DND-41 (cell line): Measurements from ENCODE around the gene METTL15.

ENCODE experiments used
- ATAC-seq: fragments of 200-7000 bp; cut with Tn5 transposase; 3 replicates; pipeline ENCODE4 v1.9.1; 2021; ENCODE audit warnings: low read depth; ENCODE audit not compliant: insufficient read depth
- DNase-seq: peaks from one replicate; pipeline ENCODE4 v3.0.0-alpha.2; 2020
- H2AFZ ChIP-seq: 2 replicates; pipeline ENCODE4 v1.6.0; 2012; ENCODE audit warnings: low read depth, low read length
- H3K27ac ChIP-seq: 2 replicates; pipeline ENCODE4 v1.5.1; 2012; ENCODE audit warnings: low read length, inconsistent platforms
- H3K27me3 ChIP-seq: fragments of 200-600 bp; sonication (generic); 2 replicates; pipeline ENCODE4 v1.6.0; 2012; ENCODE audit warnings: low read length, mild to moderate bottlenecking, inconsistent platforms; ENCODE audit not compliant: insufficient read depth, poor library complexity
- H3K36me3 ChIP-seq: 2 replicates; pipeline ENCODE4 v1.5.1; 2012; ENCODE audit warnings: low read length, inconsistent platforms; ENCODE audit not compliant: insufficient read depth
- H3K4me1 ChIP-seq: 2 replicates; pipeline ENCODE4 v1.5.1; 2012; ENCODE audit warnings: mild to moderate bottlenecking, low read length; ENCODE audit not compliant: insufficient read depth
- H3K4me2 ChIP-seq: 2 replicates; pipeline ENCODE4 v1.6.0; 2012; ENCODE audit warnings: mild to moderate bottlenecking, moderate library complexity, low read length, inconsistent platforms; ENCODE audit not compliant: insufficient read depth
- H3K4me3 ChIP-seq, 2 experiments: fragments of 200-600 bp in 1 of 2; shearing (Covaris generic) in 1 of 2; 2 replicates each; pipeline ENCODE4 v1.5.1; 2012 to 2016; ENCODE audit warnings: inconsistent platforms in 2 of 2, low read length in 2 of 2, mild to moderate bottlenecking in 2 of 2, low read depth in 1 of 2, moderate library complexity in 1 of 2
- H3K79me2 ChIP-seq: 2 replicates; pipeline ENCODE4 v1.6.0; 2012; ENCODE audit warnings: low read length, inconsistent platforms; ENCODE audit not compliant: insufficient read depth
- H3K9ac ChIP-seq: 2 replicates; pipeline ENCODE4 v1.6.0; 2012; ENCODE audit warnings: low read depth, mild to moderate bottlenecking, inconsistent platforms, low read length, moderate library complexity
- H3K9me3 ChIP-seq: 2 replicates; pipeline ENCODE4 v1.5.1; 2012; ENCODE audit warnings: low read length, moderate library complexity, mild to moderate bottlenecking, inconsistent platforms; ENCODE audit not compliant: insufficient read depth, severe bottlenecking
- H4K20me1 ChIP-seq: 2 replicates; pipeline ENCODE4 v1.6.0; 2012; ENCODE audit warnings: low read length; ENCODE audit not compliant: insufficient read depth
- EZH2 ChIP-seq: IDR thresholded peaks from 3 replicates; pipeline ENCODE4 v1.6.1; 2012; ENCODE audit warnings: borderline replicate concordance, low read depth, mild to moderate bottlenecking, moderate library complexity, low read length, inconsistent platforms; ENCODE audit not compliant: severe bottlenecking
- TF ChIP-seq, protein P1 (sequence below): IDR thresholded peaks from 2 replicates; pipeline ENCODE4 v1.5.1; 2012; ENCODE audit warnings: borderline replicate concordance, low read length, moderate library complexity, mild to moderate bottlenecking; ENCODE audit not compliant: poor library complexity, severe bottlenecking; ENCODE audit errors: extremely low read depth

Gene METTL15

DNA sequence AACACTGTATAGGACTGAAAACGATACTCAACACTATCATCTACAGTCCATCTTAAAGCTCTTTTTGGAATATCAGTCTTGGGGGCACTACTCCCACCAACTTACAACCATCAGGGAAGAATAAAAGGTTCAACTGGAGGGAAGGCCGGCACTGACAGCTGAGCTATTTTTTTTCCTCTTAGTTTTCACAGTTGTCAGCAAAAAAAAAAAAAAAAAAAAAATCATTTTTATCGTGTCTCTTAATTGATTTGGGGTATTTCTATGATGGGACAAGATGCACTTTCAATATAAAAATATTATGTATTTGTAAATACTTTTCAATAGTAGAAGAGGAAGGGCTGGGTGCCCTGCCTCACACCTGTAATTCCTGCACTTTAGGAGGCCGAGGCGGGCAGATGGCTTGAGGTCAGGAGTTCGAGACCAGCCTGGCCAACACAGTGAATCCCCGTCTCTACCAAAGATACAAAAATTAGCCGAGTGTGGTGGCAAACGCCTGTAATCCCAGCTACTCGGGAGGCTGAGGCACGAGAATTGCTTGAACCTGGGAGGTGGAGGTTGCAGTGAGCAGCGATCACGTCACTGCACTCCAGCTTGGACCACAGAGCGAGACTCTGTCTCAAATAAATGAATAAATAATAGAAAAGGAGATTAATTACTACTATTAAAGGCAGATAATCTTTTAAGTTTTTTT is 1.7 kb upstream of the METTL15 start:
- Histone ChIP-seq H3K4me3 (peak overlapping the region; percentile 78 to 87; a peak in 3 of 4 replicates), H3K79me2 (peaks cover 98% of the 10 kb centered on the region), H2AFZ (no peak overlapping the region), H3K27ac (peak overlapping the region; percentile 93), H3K9me3 (no peaks in the 10 kb centered on the region), H4K20me1 (no peaks in the 10 kb centered on the region; the same call in 1 of the 2 replicates), H3K4me1 (peaks cover 54% of the 10 kb centered on the region), H3K4me2 (peak overlapping the region; percentile 76), H3K27me3 (no peaks in the 10 kb centered on the region), H3K9ac (peak overlapping the region; percentile 65), H3K36me3 (0 out of 2 replicates have a peak, but pooled peaks cover 3% of the 10 kb centered on the region)
- ATAC-seq, result no peak
- no peak for TF ChIP-seq EZH2
- TF ChIP-seq, protein P1, sequence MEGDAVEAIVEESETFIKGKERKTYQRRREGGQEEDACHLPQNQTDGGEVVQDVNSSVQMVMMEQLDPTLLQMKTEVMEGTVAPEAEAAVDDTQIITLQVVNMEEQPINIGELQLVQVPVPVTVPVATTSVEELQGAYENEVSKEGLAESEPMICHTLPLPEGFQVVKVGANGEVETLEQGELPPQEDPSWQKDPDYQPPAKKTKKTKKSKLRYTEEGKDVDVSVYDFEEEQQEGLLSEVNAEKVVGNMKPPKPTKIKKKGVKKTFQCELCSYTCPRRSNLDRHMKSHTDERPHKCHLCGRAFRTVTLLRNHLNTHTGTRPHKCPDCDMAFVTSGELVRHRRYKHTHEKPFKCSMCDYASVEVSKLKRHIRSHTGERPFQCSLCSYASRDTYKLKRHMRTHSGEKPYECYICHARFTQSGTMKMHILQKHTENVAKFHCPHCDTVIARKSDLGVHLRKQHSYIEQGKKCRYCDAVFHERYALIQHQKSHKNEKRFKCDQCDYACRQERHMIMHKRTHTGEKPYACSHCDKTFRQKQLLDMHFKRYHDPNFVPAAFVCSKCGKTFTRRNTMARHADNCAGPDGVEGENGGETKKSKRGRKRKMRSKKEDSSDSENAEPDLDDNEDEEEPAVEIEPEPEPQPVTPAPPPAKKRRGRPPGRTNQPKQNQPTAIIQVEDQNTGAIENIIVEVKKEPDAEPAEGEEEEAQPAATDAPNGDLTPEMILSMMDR, result no peak
- no peak for DNase-seq

DNA sequence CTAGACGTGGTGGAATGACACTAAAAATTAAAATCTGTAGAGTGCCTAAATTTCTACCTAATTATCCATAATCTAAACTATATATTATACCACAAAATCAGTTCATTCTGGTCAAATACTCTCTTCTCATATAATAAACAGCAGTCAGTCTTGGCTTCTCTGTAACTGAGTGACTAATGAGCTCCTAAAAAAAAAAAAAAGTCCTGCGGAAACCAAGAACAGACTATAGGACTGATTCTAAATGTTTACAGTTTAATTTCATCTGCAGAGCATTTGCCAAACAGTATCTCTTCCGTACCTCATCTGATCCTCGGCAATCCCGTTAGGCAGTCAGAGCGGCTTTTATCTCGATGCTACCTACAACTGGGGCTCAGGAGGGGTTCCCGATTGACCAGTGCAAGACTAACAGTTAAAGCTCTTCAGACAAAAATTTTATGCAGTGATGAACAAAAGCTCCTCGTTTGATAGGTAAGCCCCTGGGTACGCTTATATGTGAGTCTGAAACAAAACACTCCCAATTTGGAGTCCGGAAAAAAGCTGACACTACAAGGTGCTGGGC is 918 bp upstream of the METTL15 start:
- peak overlapping the region; percentile 93 for H3K27ac ChIP-seq
- ATAC-seq, result peak; percentile 9; the same call in 2 of the 3 replicates
- peak overlapping the region; percentile 65 for H3K9ac ChIP-seq
- H3K4me3 ChIP-seq, result peak overlapping the region; percentile 78 to 87
- DNase-seq, result peak; percentile 23
- H3K9me3 ChIP-seq, result no peaks in the 10 kb centered on the region
- TF ChIP-seq, protein P1, result no peak
- no peak for TF ChIP-seq EZH2
- peak overlapping the region; percentile 88 for H2AFZ ChIP-seq
- H4K20me1 ChIP-seq, result no peaks in the 10 kb centered on the region; the same call in 1 of the 2 replicates
- 0 out of 2 replicates have a peak, but pooled peaks cover 3% of the 10 kb centered on the region for H3K36me3 ChIP-seq
- H3K79me2 ChIP-seq, result peaks cover 98% of the 10 kb centered on the region
- H3K4me1 ChIP-seq, result peaks cover 62% of the 10 kb centered on the region
- no peaks in the 10 kb centered on the region for H3K27me3 ChIP-seq
- peak overlapping the region; percentile 76 for H3K4me2 ChIP-seq

DNA sequence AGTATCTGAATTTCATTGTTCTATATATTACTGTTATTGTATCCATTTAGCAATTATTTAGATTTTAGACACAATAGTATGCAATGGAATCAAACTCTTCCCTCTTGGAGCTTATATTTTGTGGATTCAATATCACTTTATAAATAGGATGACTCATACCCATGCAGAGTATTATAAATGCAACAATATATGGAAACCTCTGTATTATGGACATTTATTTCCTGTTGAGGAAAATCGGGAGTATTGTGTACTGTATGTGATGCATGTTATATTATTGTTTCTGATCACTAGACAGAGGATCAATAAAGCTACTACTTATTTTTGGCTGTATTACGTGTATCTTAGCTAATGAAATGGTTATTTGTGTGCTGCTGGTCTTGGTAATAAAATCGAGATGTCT is 770 bp downstream of the METTL15 start:
- peak overlapping the region; percentile 65 for H3K9ac ChIP-seq
- peaks cover 67% of the 10 kb centered on the region for H3K4me1 ChIP-seq
- peaks cover 94% of the 10 kb centered on the region for H3K79me2 ChIP-seq
- H3K36me3 ChIP-seq, result peaks cover 6% of the 10 kb centered on the region; the same call in 1 of the 2 replicates
- H3K9me3 ChIP-seq, result no peaks in the 10 kb centered on the region
- no peaks in the 10 kb centered on the region for H3K27me3 ChIP-seq
- TF ChIP-seq, protein P1, result no peak
- H3K4me3 ChIP-seq, result peak overlapping the region; percentile 78 to 87
- H4K20me1 ChIP-seq, result no peaks in the 10 kb centered on the region
- H2AFZ ChIP-seq, result no peak overlapping the region
- ATAC-seq (no peak), DNase-seq (no peak)
- H3K27ac ChIP-seq, result peak overlapping the region; percentile 85
- peak overlapping the region; percentile 74 for H3K4me2 ChIP-seq
